HG03175 (cell line): ENCODE measurements around the gene FAM117B.
"Not testable (repeated sequence)": the region's sequence is repeated elsewhere in the genome, so short reads cannot be mapped to it uniquely, and the experiment has no call there.

Experiments used
- ATAC-seq: cut with Tn5 transposase; IDR thresholded peaks from one replicate; pipeline ENCODE4 v1.9.1; 2021; ENCODE audit warnings: mild to moderate bottlenecking, moderate library complexity; ENCODE audit not compliant: unreplicated experiment

Gene FAM117B

GRCh38 chr2:202636213-202636513, 1.4 kb downstream of the FAM117B start:
- no peak for ATAC-seq

- no peak for ATAC-seq
Observed at GRCh38 chr2:202638721-202639120, 4.0 kb downstream of the FAM117B start.

- ATAC-seq = no peak
Observed at GRCh38 chr2:202639231-202639630, 4.5 kb downstream of the FAM117B start.

- no peak for ATAC-seq
Observed at GRCh38 chr2:202642567-202642966, 7.8 kb downstream of the FAM117B start.

GRCh38 chr2:202643012-202643858, 8.5 kb downstream of the FAM117B start:
- ATAC-seq = no peak

GRCh38 chr2:202652119-202652518, 17.4 kb downstream of the FAM117B start:
- ATAC-seq = no peak

GRCh38 chr2:202653890-202654289, 19.1 kb downstream of the FAM117B start:
- no peak for ATAC-seq

- ATAC-seq = no peak
Observed at GRCh38 chr2:202657876-202658275, 23.1 kb downstream of the FAM117B start.

- no peak for ATAC-seq
Observed at GRCh38 chr2:202660796-202661195, 26.0 kb downstream of the FAM117B start.

- peak; percentile 38 for ATAC-seq
Observed at GRCh38 chr2:202669841-202670240, 35.1 kb downstream of the FAM117B start.

- no peak for ATAC-seq
Observed at GRCh38 chr2:202671317-202672035, 36.7 kb downstream of the FAM117B start.

- ATAC-seq = not testable (repeated sequence)
Observed at GRCh38 chr2:202675097-202675496, 40.3 kb downstream of the FAM117B start.

- no peak for ATAC-seq
Observed at GRCh38 chr2:202679980-202680379, 45.2 kb downstream of the FAM117B start.

GRCh38 chr2:202680512-202680911, 45.7 kb downstream of the FAM117B start:
- ATAC-seq = no peak

GRCh38 chr2:202681688-202682205, 47.0 kb downstream of the FAM117B start:
- no peak for ATAC-seq

GRCh38 chr2:202682274-202682673, 47.5 kb downstream of the FAM117B start:
- ATAC-seq = no peak

- no peak for ATAC-seq
Observed at GRCh38 chr2:202687276-202687675, 52.5 kb downstream of the FAM117B start.

- no peak for ATAC-seq
Observed at GRCh38 chr2:202689459-202689858, 54.7 kb downstream of the FAM117B start.

- ATAC-seq = no peak
Observed at GRCh38 chr2:202689898-202690297, 55.1 kb downstream of the FAM117B start.

- no peak for ATAC-seq
Observed at GRCh38 chr2:202690321-202690900, 55.6 kb downstream of the FAM117B start.

- ATAC-seq = no peak
Observed at GRCh38 chr2:202693503-202693902, 58.7 kb downstream of the FAM117B start.

- ATAC-seq = no peak
Observed at GRCh38 chr2:202695166-202695565, 60.4 kb downstream of the FAM117B start.
